Measurements from ENCODE around the gene TFAP2D. TPM values are rescaled to one million over a fixed set of nuclear protein-coding genes. Genes with fewer than 3 reads are reported as not detected.

Gene TFAP2D
- total RNA-seq, 1 donor, result not detected

DNA sequence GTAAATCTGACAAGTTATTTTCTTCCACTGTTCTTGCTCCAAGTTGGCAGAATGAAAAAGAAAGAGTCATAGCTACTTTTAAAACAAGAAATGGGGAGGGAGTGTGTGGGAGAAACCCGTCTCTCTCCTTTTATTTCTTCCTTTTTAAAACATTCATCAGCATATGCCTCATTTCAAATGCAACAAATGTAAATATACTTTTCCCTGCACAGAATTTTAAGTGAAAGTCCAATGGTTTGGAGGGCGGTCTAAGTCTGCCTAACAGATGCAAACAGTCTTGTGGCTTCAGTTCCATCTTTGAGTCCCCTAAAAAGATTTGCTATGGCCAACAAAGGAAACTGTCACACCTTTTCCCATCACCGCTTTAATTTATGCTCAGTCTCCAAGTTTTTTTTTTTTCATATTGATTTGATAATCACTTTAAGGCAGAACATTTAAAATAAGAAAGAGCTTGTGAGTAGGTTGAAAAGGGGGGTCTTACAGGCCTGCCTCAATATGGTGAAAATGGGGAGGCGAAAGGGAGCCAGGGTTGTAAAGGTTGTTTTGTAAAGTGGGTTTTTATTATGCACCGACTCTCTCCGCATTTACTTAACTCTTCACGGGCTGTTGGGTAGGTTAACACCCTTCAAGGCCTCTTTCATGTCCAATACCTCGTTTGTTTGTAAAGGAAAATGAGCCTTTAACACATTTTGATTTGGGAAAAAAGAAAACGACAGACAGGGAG is 4.6 kb downstream of the TFAP2D start:
- DNase-seq (ENCODE audit: low read depth), result no peak
- no peak for TF ChIP-seq CTCF (IDR thresholded peaks at IDR 0.05; ENCODE audit: insufficient read depth, low read depth, low read length)
- H3K4me3 ChIP-seq (ENCODE audit: low read depth, low read length), result no peak overlapping the region

- H3K4me3 ChIP-seq (ENCODE audit: low read depth, low read length), result no peak overlapping the region
- no peak for TF ChIP-seq CTCF (IDR thresholded peaks at IDR 0.05; ENCODE audit: insufficient read depth, low read depth, low read length)
- no peak for DNase-seq (ENCODE audit: low read depth)
These were observed 5.2 kb downstream of the TFAP2D start for GRCh38 chr6:50718566-50718965.

GRCh38 chr6:50720623-50721022 is 7.3 kb downstream of the TFAP2D start:
- DNase-seq (ENCODE audit: low read depth), result no peak
- no peak for TF ChIP-seq CTCF (IDR thresholded peaks at IDR 0.05; ENCODE audit: insufficient read depth, low read depth, low read length)
- H3K4me3 ChIP-seq (ENCODE audit: low read depth, low read length), result no peak overlapping the region

GRCh38 chr6:50721978-50722377 is 8.7 kb downstream of the TFAP2D start:
- H3K4me3 ChIP-seq (ENCODE audit: low read depth, low read length), result no peak overlapping the region
- no peak for DNase-seq (ENCODE audit: low read depth)
- no peak for TF ChIP-seq CTCF (IDR thresholded peaks at IDR 0.05; ENCODE audit: insufficient read depth, low read depth, low read length)

- no peak for TF ChIP-seq CTCF (IDR thresholded peaks at IDR 0.05; ENCODE audit: insufficient read depth, low read depth, low read length)
- no peak for DNase-seq (ENCODE audit: low read depth)
- no peak overlapping the region for H3K4me3 ChIP-seq (ENCODE audit: low read depth, low read length)
These were observed 9.7 kb downstream of the TFAP2D start for GRCh38 chr6:50722829-50723554.

DNA sequence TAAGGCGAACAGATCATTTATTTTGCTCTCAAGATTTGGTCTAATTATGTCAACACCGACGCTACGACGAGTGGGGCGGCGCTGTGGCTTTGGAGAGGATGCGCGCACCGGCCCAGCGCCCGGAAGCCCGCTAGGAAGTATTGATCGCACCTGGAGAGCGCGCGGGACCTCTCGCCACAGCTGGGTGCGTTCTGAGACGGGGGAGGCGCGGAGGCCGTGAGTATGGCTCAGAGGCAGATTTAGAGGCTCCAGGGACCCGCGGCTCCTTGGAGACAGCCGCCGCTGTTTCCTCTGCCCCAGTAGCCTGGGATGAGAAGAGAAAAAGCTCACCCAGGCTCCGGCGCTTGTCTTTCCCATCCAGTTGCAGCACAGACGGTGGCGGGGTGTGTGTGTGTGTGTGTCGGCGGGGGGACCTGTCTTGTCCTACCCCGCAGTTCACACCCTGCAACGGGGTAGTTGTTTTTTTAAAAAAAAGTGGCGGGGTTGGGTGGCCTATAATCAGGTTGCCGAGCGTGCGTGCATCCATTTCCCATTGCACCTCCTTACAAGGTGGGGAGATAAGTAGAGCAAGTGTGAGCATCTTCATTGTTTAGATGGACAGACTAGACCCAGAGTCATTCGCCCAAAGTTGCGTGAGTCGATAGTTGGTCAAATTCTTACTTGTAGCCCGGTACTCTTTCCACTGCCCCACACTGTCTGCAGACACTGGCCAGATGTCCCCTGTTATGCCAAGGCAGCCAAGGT is 11.2 kb downstream of the TFAP2D start:
- no peak for DNase-seq (ENCODE audit: low read depth)
- H3K4me3 ChIP-seq (ENCODE audit: low read depth, low read length), result no peak overlapping the region
- TF ChIP-seq CTCF (IDR thresholded peaks at IDR 0.05; ENCODE audit: insufficient read depth, low read depth, low read length), result no peak
